Hepatocyte (in vitro differentiated cells): Measurements from ENCODE around the gene TOR1AIP2.
"Not testable (repeated sequence)": the region's sequence is repeated elsewhere in the genome, so short reads cannot be mapped to it uniquely, and the experiment has no call there.

ENCODE experiments used
- EZH2 ChIP-seq: fragments of 200-600 bp; sonication (generic); IDR thresholded peaks from 2 replicates; pipeline ENCODE4 v1.6.1; 2016; ENCODE audit warnings: antibody characterized with exemption, mild to moderate bottlenecking, borderline replicate concordance
- EZH2phosphoT487 ChIP-seq: fragments of 200-600 bp; sonication (generic); IDR thresholded peaks from one replicate; pipeline ENCODE4 v1.6.1; 2018; ENCODE audit warnings: antibody characterized with exemption, mild to moderate bottlenecking, low read depth, moderate library complexity; ENCODE audit not compliant: unreplicated experiment, severe bottlenecking
- TF ChIP-seq, protein P1 (sequence below): fragments of 200-600 bp; sonication (generic); IDR thresholded peaks from 2 replicates; pipeline ENCODE4 v1.5.1; 2016; ENCODE audit warnings: antibody characterized with exemption, mild to moderate bottlenecking; ENCODE audit not compliant: poor library complexity

DNA sequence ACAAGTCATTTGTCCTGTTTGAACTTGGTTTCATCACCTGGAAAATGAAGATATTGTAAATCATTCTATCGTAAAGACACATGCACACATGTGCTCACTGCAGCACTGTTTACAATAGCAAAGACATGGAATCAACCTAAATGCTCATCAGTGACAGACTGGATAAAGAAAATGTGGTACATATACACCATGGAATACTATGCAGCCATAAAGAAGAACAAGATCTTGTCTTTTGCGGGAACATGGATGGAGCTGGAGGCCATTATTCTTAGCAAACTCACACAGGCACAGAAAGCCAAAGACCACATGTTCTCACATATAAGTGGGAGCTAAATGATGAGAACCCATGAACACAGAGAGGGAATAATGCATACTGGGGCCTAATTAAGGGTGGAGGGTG is 73.2 kb downstream of the TOR1AIP2 start:
- TF ChIP-seq, protein P1, sequence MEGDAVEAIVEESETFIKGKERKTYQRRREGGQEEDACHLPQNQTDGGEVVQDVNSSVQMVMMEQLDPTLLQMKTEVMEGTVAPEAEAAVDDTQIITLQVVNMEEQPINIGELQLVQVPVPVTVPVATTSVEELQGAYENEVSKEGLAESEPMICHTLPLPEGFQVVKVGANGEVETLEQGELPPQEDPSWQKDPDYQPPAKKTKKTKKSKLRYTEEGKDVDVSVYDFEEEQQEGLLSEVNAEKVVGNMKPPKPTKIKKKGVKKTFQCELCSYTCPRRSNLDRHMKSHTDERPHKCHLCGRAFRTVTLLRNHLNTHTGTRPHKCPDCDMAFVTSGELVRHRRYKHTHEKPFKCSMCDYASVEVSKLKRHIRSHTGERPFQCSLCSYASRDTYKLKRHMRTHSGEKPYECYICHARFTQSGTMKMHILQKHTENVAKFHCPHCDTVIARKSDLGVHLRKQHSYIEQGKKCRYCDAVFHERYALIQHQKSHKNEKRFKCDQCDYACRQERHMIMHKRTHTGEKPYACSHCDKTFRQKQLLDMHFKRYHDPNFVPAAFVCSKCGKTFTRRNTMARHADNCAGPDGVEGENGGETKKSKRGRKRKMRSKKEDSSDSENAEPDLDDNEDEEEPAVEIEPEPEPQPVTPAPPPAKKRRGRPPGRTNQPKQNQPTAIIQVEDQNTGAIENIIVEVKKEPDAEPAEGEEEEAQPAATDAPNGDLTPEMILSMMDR: not testable (repeated sequence)
- TF ChIP-seq EZH2, EZH2phosphoT487: not testable (repeated sequence)
